ENCODE results near the gene SART3. TPM values are rescaled to one million over a fixed set of nuclear protein-coding genes. Genes with fewer than 3 reads are reported as not detected.

SART3 gene
- total and polyA plus RNA-seq, 4 donors, result 5.9 to 37.1 (median 23.5) TPM

- Histone ChIP-seq H3K4me3 (ENCODE audit: low read depth in 1 of 3, low read length in 3 of 3) (no peak overlapping the region), H3K9ac (ENCODE audit: low read depth in 1 of 2, low read length in 2 of 2) (peak overlapping the region in 1 of 2 donors; percentile 10), H3K9me3 (ENCODE audit: control insufficient read depth in 4 of 4, low read length in 3 of 4) (no peaks in the 10 kb centered on the region), H3K27ac (ENCODE audit: low read depth in 1 of 2, low read length in 2 of 2) (no peak overlapping the region), H3K4me1 (ENCODE audit: control insufficient read depth in 4 of 4, insufficient read depth in 4 of 4, low read length in 3 of 4) (peaks cover 3 to 38% (median 28%) of the 10 kb centered on the region in 4 donors), H3K27me3 (ENCODE audit: control insufficient read depth in 4 of 4, insufficient read depth in 4 of 4, low read length in 3 of 4) (no peaks in the 10 kb centered on the region), H3K36me3 (ENCODE audit: control insufficient read depth in 4 of 4, insufficient read depth in 3 of 4, low read depth in 1 of 4, low read length in 3 of 4) (peaks cover 0 to 33% (median 27%) of the 10 kb centered on the region in 4 donors)
- DNase-seq (ENCODE audit: low spot score), result peak; percentile 83
- TF ChIP-seq, protein P1, sequence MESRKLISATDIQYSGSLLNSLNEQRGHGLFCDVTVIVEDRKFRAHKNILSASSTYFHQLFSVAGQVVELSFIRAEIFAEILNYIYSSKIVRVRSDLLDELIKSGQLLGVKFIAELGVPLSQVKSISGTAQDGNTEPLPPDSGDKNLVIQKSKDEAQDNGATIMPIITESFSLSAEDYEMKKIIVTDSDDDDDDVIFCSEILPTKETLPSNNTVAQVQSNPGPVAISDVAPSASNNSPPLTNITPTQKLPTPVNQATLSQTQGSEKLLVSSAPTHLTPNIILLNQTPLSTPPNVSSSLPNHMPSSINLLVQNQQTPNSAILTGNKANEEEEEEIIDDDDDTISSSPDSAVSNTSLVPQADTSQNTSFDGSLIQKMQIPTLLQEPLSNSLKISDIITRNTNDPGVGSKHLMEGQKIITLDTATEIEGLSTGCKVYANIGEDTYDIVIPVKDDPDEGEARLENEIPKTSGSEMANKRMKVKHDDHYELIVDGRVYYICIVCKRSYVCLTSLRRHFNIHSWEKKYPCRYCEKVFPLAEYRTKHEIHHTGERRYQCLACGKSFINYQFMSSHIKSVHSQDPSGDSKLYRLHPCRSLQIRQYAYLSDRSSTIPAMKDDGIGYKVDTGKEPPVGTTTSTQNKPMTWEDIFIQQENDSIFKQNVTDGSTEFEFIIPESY (IDR thresholded peaks at IDR 0.05), result no peak
- TF ChIP-seq ATF3 (IDR thresholded peaks at IDR 0.05) (no peak), RAD21 (IDR thresholded peaks at IDR 0.05) (no peak), TAF1 (conservative IDR thresholded peaks at IDR 0.05) (no peak), HNF4A (conservative IDR thresholded peaks at IDR 0.05) (no peak), YY1 (IDR thresholded peaks at IDR 0.05) (no peak)
These were observed 3.8 kb upstream of the SART3 start for GRCh38 chr12:108564724-108565123.

DNA sequence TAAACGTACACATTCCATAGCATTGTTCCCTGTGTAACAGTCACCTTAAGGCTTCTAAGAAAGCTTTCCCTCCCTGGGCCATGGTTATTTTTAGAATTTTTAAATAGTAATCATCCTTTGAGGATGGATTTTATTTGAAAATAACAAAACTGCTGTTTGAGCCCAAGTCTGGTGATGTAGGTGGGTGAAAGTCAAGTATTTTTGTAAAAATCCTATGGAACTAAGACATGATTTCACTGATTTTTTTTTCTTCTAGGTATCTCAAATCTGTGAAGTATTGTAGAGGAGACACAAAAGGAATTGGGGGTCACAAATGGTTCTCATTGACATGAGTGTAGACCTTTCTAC is 2.8 kb upstream of the SART3 start:
- no peak for TF ChIP-seq YY1 (IDR thresholded peaks at IDR 0.05)
- H3K9me3 ChIP-seq (ENCODE audit: control insufficient read depth in 4 of 4, low read length in 3 of 4), result no peaks in the 10 kb centered on the region
- peaks cover 8 to 46% (median 37%) of the 10 kb centered on the region in 4 donors for H3K4me1 ChIP-seq (ENCODE audit: control insufficient read depth in 4 of 4, insufficient read depth in 4 of 4, low read length in 3 of 4)
- H3K27me3 ChIP-seq (ENCODE audit: control insufficient read depth in 4 of 4, insufficient read depth in 4 of 4, low read length in 3 of 4), result no peaks in the 10 kb centered on the region
- no peak for DNase-seq (ENCODE audit: low spot score)
- 5% methylated on average over 1 of the region's 1 CpG for WGBS
- peak overlapping the region in 1 of 2 donors; percentile 37 for H3K9ac ChIP-seq (ENCODE audit: low read depth in 1 of 2, low read length in 2 of 2)
- H3K27ac ChIP-seq (ENCODE audit: low read depth in 1 of 2, low read length in 2 of 2), result peak overlapping the region in 1 of 2 donors; percentile 85
- peaks cover 0 to 26% (median 24%) of the 10 kb centered on the region in 4 donors for H3K36me3 ChIP-seq (ENCODE audit: control insufficient read depth in 4 of 4, insufficient read depth in 3 of 4, low read depth in 1 of 4, low read length in 3 of 4)
- peak overlapping the region in 1 of 3 donors; percentile 77 for H3K4me3 ChIP-seq (ENCODE audit: low read depth in 1 of 3, low read length in 3 of 3)

DNA sequence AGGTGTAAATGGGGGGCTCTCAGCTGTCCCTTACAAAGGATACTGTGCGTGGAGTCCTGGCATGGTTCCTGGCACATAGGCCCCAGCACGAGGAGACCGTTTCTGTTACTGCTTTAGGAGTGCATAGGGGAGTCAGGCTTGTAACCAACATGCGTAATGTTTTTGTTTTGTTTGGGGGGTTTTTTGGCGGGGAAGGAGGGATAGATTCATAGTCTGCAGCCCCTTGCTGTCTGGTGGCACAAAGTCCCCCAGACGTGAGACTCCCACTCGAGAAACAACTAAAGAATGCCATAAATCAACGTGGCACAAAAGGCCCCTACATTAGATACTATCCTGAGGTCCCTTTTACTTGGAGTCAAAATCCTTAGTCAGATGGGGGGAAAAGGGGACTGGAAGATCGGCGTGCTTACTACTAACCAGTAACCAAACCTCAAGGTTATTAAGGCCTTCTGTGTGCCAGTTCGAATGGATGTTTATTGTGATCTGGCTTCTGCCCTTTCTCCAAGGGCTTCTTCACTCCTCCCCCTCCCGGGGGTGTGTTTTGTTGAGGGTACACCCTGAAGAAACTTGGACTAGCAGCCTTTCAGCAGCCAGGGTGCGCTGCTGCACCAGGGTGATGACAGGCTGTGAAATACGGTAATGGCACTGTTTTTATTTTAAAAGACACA is 2.3 kb upstream of the SART3 start:
- Histone ChIP-seq H3K4me3 (ENCODE audit: low read depth in 1 of 3, low read length in 3 of 3) (peak overlapping the region; percentile 77 to 86 (median 81)), H3K36me3 (ENCODE audit: control insufficient read depth in 4 of 4, insufficient read depth in 3 of 4, low read depth in 1 of 4, low read length in 3 of 4) (peaks cover 0 to 22% (median 20%) of the 10 kb centered on the region in 4 donors), H3K27me3 (ENCODE audit: control insufficient read depth in 4 of 4, insufficient read depth in 4 of 4, low read length in 3 of 4) (no peaks in the 10 kb centered on the region), H3K27ac (ENCODE audit: low read depth in 1 of 2, low read length in 2 of 2) (peak overlapping the region; percentile 80 to 85), H3K4me1 (ENCODE audit: control insufficient read depth in 4 of 4, insufficient read depth in 4 of 4, low read length in 3 of 4) (peaks cover 8 to 49% (median 39%) of the 10 kb centered on the region in 4 donors), H3K9ac (ENCODE audit: low read depth in 1 of 2, low read length in 2 of 2) (peak overlapping the region; percentile 66 to 79), H3K9me3 (ENCODE audit: control insufficient read depth in 4 of 4, low read length in 3 of 4) (no peaks in the 10 kb centered on the region)
- under 1% methylated on average over 14 of the region's 14 CpGs for WGBS
- peak; percentile 84 for DNase-seq (ENCODE audit: low spot score)
- no peak for TF ChIP-seq JUND (IDR thresholded peaks at IDR 0.05)
- no peak for TF ChIP-seq GABPA (IDR thresholded peaks at IDR 0.05 in 1 of 2, conservative IDR thresholded peaks at IDR 0.05 in 1 of 2)
- TF ChIP-seq ATF3 (IDR thresholded peaks at IDR 0.05), result peak; percentile 21
- TF ChIP-seq HNF4A (conservative IDR thresholded peaks at IDR 0.05), result peak in 1 of 2 donors; percentile 18
- no peak for TF ChIP-seq SP1 (IDR thresholded peaks at IDR 0.05)
- TF ChIP-seq, protein P2, sequence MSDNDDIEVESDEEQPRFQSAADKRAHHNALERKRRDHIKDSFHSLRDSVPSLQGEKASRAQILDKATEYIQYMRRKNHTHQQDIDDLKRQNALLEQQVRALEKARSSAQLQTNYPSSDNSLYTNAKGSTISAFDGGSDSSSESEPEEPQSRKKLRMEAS (IDR thresholded peaks at IDR 0.05), result no peak
- TF ChIP-seq REST (IDR thresholded peaks at IDR 0.05), result no peak
- no peak for TF ChIP-seq EGR1 (IDR thresholded peaks at IDR 0.05; ENCODE audit: low read depth in 2 of 2)
- TF ChIP-seq, protein P3, sequence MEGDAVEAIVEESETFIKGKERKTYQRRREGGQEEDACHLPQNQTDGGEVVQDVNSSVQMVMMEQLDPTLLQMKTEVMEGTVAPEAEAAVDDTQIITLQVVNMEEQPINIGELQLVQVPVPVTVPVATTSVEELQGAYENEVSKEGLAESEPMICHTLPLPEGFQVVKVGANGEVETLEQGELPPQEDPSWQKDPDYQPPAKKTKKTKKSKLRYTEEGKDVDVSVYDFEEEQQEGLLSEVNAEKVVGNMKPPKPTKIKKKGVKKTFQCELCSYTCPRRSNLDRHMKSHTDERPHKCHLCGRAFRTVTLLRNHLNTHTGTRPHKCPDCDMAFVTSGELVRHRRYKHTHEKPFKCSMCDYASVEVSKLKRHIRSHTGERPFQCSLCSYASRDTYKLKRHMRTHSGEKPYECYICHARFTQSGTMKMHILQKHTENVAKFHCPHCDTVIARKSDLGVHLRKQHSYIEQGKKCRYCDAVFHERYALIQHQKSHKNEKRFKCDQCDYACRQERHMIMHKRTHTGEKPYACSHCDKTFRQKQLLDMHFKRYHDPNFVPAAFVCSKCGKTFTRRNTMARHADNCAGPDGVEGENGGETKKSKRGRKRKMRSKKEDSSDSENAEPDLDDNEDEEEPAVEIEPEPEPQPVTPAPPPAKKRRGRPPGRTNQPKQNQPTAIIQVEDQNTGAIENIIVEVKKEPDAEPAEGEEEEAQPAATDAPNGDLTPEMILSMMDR (IDR thresholded peaks at IDR 0.05; ENCODE audit: low read depth, low read length, missing input control), result peak; percentile 80
- peak; percentile 8 to 13 for TF ChIP-seq RXRA (IDR thresholded peaks at IDR 0.05)
- peak; percentile 37 for TF ChIP-seq YY1 (IDR thresholded peaks at IDR 0.05)
- TF ChIP-seq TAF1 (conservative IDR thresholded peaks at IDR 0.05), result no peak
- TF ChIP-seq, protein P1 (IDR thresholded peaks at IDR 0.05), result no peak
- no peak for TF ChIP-seq HNF4G (IDR thresholded peaks at IDR 0.05)
- no peak for TF ChIP-seq FOXA2 (IDR thresholded peaks at IDR 0.05)

Data from liver (tissue), 9 donors.